GM23338 (cell line): Measurements from ENCODE around the gene TOX2. TPM values are rescaled to one million over a fixed set of nuclear protein-coding genes. Genes with fewer than 3 reads are reported as not detected.

Source experiments
- ATAC-seq: fragments of 200-7000 bp; cut with Tn5 transposase; 3 replicates; pipeline ENCODE4 v1.9.1; 2020
- DNase-seq: peaks from one replicate; pipeline ENCODE4 v3.0.0-alpha.2; 2015; ENCODE audit warnings: low spot score
- H2AFZ ChIP-seq: fragments of 200-600 bp; sonication (generic); 2 replicates; pipeline ENCODE4 v1.8.0; 2016; ENCODE audit warnings: antibody characterized with exemption, mild to moderate bottlenecking, moderate library complexity
- H3F3A ChIP-seq: fragments of 200-600 bp; sonication (generic); replicated peaks from 2 replicates; pipeline ENCODE4 v1.8.0; 2017; ENCODE audit warnings: antibody characterized with exemption, mixed run types, low read depth
- H3K27ac ChIP-seq: fragments of 200-600 bp; sonication (generic); 2 replicates; pipeline ENCODE4 v1.6.1; 2016; ENCODE audit warnings: low read depth
- H3K27me3 ChIP-seq: fragments of 200-600 bp; sonication (generic); 2 replicates; pipeline ENCODE4 v1.8.0; 2016; ENCODE audit warnings: mild to moderate bottlenecking, mixed run types, moderate library complexity; ENCODE audit not compliant: insufficient read depth
- H3K36me3 ChIP-seq: fragments of 200-600 bp; sonication (generic); 2 replicates; pipeline ENCODE4 v1.8.0; 2016; ENCODE audit warnings: mild to moderate bottlenecking; ENCODE audit not compliant: insufficient read depth
- H3K4me1 ChIP-seq: fragments of 200-600 bp; sonication (generic); 2 replicates; pipeline ENCODE4 v1.8.0; 2016; ENCODE audit warnings: mild to moderate bottlenecking, moderate library complexity; ENCODE audit not compliant: insufficient read depth
- H3K4me2 ChIP-seq: fragments of 200-600 bp; sonication (generic); 2 replicates; pipeline ENCODE4 v1.7.1; 2017; ENCODE audit warnings: mixed run types
- H3K4me3 ChIP-seq: fragments of 200-600 bp; sonication (generic); 2 replicates; pipeline ENCODE4 v1.6.1; 2016; ENCODE audit warnings: mixed run types
- H3K79me2 ChIP-seq: fragments of 200-600 bp; sonication (generic); replicated peaks from 2 replicates; pipeline ENCODE4 v1.8.0; 2017; ENCODE audit warnings: mild to moderate bottlenecking; ENCODE audit not compliant: insufficient read depth
- H3K9me2 ChIP-seq: fragments of 200-600 bp; sonication (generic); 2 replicates; pipeline ENCODE4 v1.8.0; 2017; ENCODE audit not compliant: insufficient read depth
- H4K20me1 ChIP-seq: fragments of 200-600 bp; sonication (generic); replicated peaks from 2 replicates; pipeline ENCODE4 v1.8.0; 2017; ENCODE audit warnings: mild to moderate bottlenecking; ENCODE audit not compliant: insufficient read depth
- H3K27ac Mint-ChIP-seq: 2 replicates; pipeline ENCODE4 v1.8.0; 2020; ENCODE audit warnings: inconsistent platforms, mild to moderate bottlenecking, moderate library complexity, mixed read lengths
- H3K27me3 Mint-ChIP-seq: 3 replicates; pipeline ENCODE4 v1.8.0; 2022; ENCODE audit warnings: low read depth, mild to moderate bottlenecking, moderate library complexity, mixed read lengths, inconsistent platforms; ENCODE audit not compliant: insufficient read depth, poor library complexity
- H3K36me3 Mint-ChIP-seq: 3 replicates; pipeline ENCODE4 v1.8.0; 2021; ENCODE audit warnings: low read depth, mild to moderate bottlenecking, inconsistent platforms, moderate library complexity, mixed read lengths
- H3K4me1 Mint-ChIP-seq: 3 replicates; pipeline ENCODE4 v1.8.0; 2020; ENCODE audit warnings: mild to moderate bottlenecking, inconsistent platforms, mixed read lengths
- H3K4me3 Mint-ChIP-seq: 3 replicates; pipeline ENCODE4 v1.8.0; 2021; ENCODE audit warnings: moderate library complexity, mild to moderate bottlenecking, inconsistent platforms, mixed read lengths
- H3K9me3 Mint-ChIP-seq: 3 replicates; pipeline ENCODE4 v1.8.0; 2020; ENCODE audit warnings: moderate library complexity, mild to moderate bottlenecking, inconsistent platforms, mixed read lengths
- CREB1 ChIP-seq: fragments of 250-450 bp; sonication (Bioruptor Pico); IDR thresholded peaks from 2 replicates; pipeline ENCODE4 v1.5.0; 2020; ENCODE audit warnings: low read depth, mild to moderate bottlenecking, moderate library complexity
- CTCF ChIP-seq, 2 experiments: fragments of 200-600 bp in 1 of 2; sonication (generic) in 1 of 2; conservative IDR thresholded peaks; 2 replicates each; pipeline versions ENCODE4 v1.5.1 to v1.6.1; 2016 to 2017; ENCODE audit warnings: antibody characterized with exemption in 2 of 2, low read depth in 2 of 2, mild to moderate bottlenecking in 2 of 2, moderate library complexity in 1 of 2
- ETS1 ChIP-seq: IDR thresholded peaks from 2 replicates; pipeline ENCODE4 v1.6.1; 2016; ENCODE audit warnings: antibody characterized with exemption
- EZH2 ChIP-seq: fragments of 200-600 bp; sonication (generic); IDR thresholded peaks from one replicate; pipeline ENCODE4 v1.8.0; 2017; ENCODE audit warnings: antibody characterized with exemption, mild to moderate bottlenecking, low read depth; ENCODE audit not compliant: unreplicated experiment
- EZH2phosphoT487 ChIP-seq: fragments of 200-600 bp; sonication (generic); IDR thresholded peaks from one replicate; pipeline ENCODE4 v1.8.1; 2018; ENCODE audit warnings: antibody characterized with exemption; ENCODE audit not compliant: unreplicated experiment
- JUNB ChIP-seq: IDR thresholded peaks from one replicate; pipeline ENCODE4 v1.6.1; 2016; ENCODE audit warnings: antibody characterized with exemption; ENCODE audit not compliant: unreplicated experiment
- NANOG ChIP-seq: IDR thresholded peaks from 2 replicates; pipeline ENCODE4 v1.6.1; 2016; ENCODE audit warnings: antibody characterized with exemption, borderline replicate concordance
- POLR2AphosphoS5 ChIP-seq: IDR thresholded peaks from 2 replicates; pipeline ENCODE4 v1.6.1; 2016; ENCODE audit warnings: antibody characterized with exemption, low read depth
- STAT1 ChIP-seq: IDR thresholded peaks from one replicate; pipeline ENCODE4 v1.6.1; 2016; ENCODE audit warnings: antibody characterized with exemption; ENCODE audit not compliant: unreplicated experiment
- ZNF114 ChIP-seq: fragments of 250-450 bp; sonication (Bioruptor Pico); IDR thresholded peaks from 2 replicates; pipeline ENCODE4 v1.5.0; 2020; ENCODE audit warnings: mild to moderate bottlenecking, moderate library complexity
- ZNF331 ChIP-seq: fragments of 250-450 bp; sonication (Bioruptor Pico); IDR thresholded peaks from 2 replicates; pipeline ENCODE4 v1.5.0; 2020; ENCODE audit warnings: low read depth, mild to moderate bottlenecking, moderate library complexity
- polyA plus RNA-seq: library from polyadenylated mRNA; unstranded; fragments of >200 nt; fragmentation: Nextera tagmentation; extraction: Ambion mirVana; gene quantifications from 2 replicates; pipeline ENCODE4 v1.2.1, GENCODE V29; 2016
- total RNA-seq: library from RNA; depleted of rRNA; stranded (reverse); fragments of >200 nt; shearing (Covaris generic); gene quantifications from 2 replicates; pipeline ENCODE4 v1.2.3, GENCODE V29; 2014
- TF ChIP-seq, protein P1 (sequence below): IDR thresholded peaks from one replicate; pipeline ENCODE4 v1.6.1; 2018; ENCODE audit warnings: antibody characterized with exemption; ENCODE audit not compliant: unreplicated experiment
- TF ChIP-seq, protein P2 (sequence below): fragments of 250-450 bp; sonication (Bioruptor Pico); IDR thresholded peaks from 2 replicates; pipeline ENCODE4 v1.5.0; 2020; ENCODE audit warnings: mild to moderate bottlenecking, moderate library complexity

The TOX2 gene
- total and polyA plus RNA-seq, 2 experiments from 2014 or later = 1.4 to 1.5 TPM

- Mint-ChIP-seq H3K36me3 (no peaks in the 10 kb centered on the region), H3K27ac (no peak overlapping the region), H3K4me3 (no peak overlapping the region), H3K27me3 (peaks cover 6% of the 10 kb centered on the region), H3K9me3 (peaks cover 6% of the 10 kb centered on the region; the same call in 1 of the 3 replicates), H3K4me1 (peaks cover 17% of the 10 kb centered on the region)
- TF ChIP-seq NANOG (no peak), ETS1 (no peak), ZNF114 (CRISPR knock-in tag) (no peak), CREB1 (no peak), ZNF331 (CRISPR knock-in tag) (no peak), EZH2phosphoT487 (no peak), CTCF (conservative IDR thresholded peaks at IDR 0.05; ENCODE audit: low read depth in 2 of 2) (no peak), JUNB (no peak), POLR2AphosphoS5 (no peak), STAT1 (no peak), EZH2 (no peak)
- TF ChIP-seq, protein P1, sequence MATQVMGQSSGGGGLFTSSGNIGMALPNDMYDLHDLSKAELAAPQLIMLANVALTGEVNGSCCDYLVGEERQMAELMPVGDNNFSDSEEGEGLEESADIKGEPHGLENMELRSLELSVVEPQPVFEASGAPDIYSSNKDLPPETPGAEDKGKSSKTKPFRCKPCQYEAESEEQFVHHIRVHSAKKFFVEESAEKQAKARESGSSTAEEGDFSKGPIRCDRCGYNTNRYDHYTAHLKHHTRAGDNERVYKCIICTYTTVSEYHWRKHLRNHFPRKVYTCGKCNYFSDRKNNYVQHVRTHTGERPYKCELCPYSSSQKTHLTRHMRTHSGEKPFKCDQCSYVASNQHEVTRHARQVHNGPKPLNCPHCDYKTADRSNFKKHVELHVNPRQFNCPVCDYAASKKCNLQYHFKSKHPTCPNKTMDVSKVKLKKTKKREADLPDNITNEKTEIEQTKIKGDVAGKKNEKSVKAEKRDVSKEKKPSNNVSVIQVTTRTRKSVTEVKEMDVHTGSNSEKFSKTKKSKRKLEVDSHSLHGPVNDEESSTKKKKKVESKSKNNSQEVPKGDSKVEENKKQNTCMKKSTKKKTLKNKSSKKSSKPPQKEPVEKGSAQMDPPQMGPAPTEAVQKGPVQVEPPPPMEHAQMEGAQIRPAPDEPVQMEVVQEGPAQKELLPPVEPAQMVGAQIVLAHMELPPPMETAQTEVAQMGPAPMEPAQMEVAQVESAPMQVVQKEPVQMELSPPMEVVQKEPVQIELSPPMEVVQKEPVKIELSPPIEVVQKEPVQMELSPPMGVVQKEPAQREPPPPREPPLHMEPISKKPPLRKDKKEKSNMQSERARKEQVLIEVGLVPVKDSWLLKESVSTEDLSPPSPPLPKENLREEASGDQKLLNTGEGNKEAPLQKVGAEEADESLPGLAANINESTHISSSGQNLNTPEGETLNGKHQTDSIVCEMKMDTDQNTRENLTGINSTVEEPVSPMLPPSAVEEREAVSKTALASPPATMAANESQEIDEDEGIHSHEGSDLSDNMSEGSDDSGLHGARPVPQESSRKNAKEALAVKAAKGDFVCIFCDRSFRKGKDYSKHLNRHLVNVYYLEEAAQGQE = no peak
- TF ChIP-seq, protein P2, sequence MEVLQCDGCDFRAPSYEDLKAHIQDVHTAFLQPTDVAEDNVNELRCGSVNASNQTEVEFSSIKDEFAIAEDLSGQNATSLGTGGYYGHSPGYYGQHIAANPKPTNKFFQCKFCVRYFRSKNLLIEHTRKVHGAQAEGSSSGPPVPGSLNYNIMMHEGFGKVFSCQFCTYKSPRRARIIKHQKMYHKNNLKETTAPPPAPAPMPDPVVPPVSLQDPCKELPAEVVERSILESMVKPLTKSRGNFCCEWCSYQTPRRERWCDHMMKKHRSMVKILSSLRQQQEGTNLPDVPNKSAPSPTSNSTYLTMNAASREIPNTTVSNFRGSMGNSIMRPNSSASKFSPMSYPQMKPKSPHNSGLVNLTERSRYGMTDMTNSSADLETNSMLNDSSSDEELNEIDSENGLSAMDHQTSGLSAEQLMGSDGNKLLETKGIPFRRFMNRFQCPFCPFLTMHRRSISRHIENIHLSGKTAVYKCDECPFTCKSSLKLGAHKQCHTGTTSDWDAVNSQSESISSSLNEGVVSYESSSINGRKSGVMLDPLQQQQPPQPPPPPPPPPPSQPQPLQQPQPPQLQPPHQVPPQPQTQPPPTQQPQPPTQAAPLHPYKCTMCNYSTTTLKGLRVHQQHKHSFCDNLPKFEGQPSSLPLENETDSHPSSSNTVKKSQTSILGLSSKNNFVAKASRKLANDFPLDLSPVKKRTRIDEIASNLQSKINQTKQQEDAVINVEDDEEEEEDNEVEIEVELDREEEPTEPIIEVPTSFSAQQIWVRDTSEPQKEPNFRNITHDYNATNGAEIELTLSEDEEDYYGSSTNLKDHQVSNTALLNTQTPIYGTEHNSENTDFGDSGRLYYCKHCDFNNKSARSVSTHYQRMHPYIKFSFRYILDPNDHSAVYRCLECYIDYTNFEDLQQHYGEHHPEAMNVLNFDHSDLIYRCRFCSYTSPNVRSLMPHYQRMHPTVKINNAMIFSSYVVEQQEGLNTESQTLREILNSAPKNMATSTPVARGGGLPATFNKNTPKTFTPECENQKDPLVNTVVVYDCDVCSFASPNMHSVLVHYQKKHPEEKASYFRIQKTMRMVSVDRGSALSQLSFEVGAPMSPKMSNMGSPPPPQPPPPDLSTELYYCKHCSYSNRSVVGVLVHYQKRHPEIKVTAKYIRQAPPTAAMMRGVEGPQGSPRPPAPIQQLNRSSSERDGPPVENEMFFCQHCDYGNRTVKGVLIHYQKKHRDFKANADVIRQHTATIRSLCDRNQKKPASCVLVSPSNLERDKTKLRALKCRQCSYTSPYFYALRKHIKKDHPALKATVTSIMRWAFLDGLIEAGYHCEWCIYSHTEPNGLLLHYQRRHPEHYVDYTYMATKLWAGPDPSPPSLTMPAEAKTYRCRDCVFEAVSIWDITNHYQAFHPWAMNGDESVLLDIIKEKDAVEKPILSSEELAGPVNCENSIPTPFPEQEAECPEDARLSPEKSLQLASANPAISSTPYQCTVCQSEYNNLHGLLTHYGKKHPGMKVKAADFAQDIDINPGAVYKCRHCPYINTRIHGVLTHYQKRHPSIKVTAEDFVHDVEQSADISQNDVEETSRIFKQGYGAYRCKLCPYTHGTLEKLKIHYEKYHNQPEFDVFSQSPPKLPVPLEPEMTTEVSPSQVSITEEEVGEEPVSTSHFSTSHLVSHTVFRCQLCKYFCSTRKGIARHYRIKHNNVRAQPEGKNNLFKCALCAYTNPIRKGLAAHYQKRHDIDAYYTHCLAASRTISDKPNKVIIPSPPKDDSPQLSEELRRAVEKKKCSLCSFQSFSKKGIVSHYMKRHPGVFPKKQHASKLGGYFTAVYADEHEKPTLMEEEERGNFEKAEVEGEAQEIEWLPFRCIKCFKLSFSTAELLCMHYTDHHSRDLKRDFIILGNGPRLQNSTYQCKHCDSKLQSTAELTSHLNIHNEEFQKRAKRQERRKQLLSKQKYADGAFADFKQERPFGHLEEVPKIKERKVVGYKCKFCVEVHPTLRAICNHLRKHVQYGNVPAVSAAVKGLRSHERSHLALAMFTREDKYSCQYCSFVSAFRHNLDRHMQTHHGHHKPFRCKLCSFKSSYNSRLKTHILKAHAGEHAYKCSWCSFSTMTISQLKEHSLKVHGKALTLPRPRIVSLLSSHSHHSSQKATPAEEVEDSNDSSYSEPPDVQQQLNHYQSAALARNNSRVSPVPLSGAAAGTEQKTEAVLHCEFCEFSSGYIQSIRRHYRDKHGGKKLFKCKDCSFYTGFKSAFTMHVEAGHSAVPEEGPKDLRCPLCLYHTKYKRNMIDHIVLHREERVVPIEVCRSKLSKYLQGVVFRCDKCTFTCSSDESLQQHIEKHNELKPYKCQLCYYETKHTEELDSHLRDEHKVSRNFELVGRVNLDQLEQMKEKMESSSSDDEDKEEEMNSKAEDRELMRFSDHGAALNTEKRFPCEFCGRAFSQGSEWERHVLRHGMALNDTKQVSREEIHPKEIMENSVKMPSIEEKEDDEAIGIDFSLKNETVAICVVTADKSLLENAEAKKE (CRISPR knock-in tag) = no peak
- Histone ChIP-seq H3F3A (no peaks in the 10 kb centered on the region), H3K4me1 (no peaks in the 10 kb centered on the region), H3K9me2 (no peaks in the 10 kb centered on the region), H2AFZ (no peak overlapping the region), H3K4me2 (no peak overlapping the region), H4K20me1 (no peaks in the 10 kb centered on the region), H3K27me3 (no peaks in the 10 kb centered on the region), H3K4me3 (no peak overlapping the region), H3K27ac (no peak overlapping the region), H3K36me3 (no peaks in the 10 kb centered on the region), H3K79me2 (no peaks in the 10 kb centered on the region)
- ATAC-seq = peak; percentile 46; the same call in 2 of the 3 replicates
- no peak for DNase-seq
Measured at GRCh38 chr20:43953919-43954592, 39.4 kb downstream of the TOX2 start.
